ENCODE measurements around the gene ACTRT3. TPM values are rescaled to one million over a fixed set of nuclear protein-coding genes. Genes with fewer than 3 reads are reported as not detected.

The ACTRT3 gene
- 0.78 TPM for polyA plus RNA-seq (2013, experiment 1 of 4)
- 1.2 TPM for polyA plus RNA-seq (2013, experiment 2 of 4)
- 0.91 TPM for polyA plus RNA-seq (2013, experiment 3 of 4)
- polyA plus RNA-seq (2013, experiment 4 of 4): 0.69 TPM

GRCh38 chr3:169769287-169770181 lies at the start of gene ACTRT3:
Gene ACTRT3, minus strand, starts transcription at chr3:169769561. Its CDS starts 41 bp downstream, at chr3:169769520.
- Histone ChIP-seq H3K4me3 (ENCODE audit: insufficient read depth, low read depth, low read length) (peak within 1 kb of the TSS; percentile 54), H3K9me3 (ENCODE audit: control insufficient read depth, low read length) (no peaks in the 10 kb centered on the region), H3K4me1 (ENCODE audit: control insufficient read depth, insufficient read depth, low read length) (peaks cover 6% of the 10 kb centered on the region), H3K36me3 (ENCODE audit: control insufficient read depth, insufficient read depth, low read length) (no peaks in the 10 kb centered on the region), H3K27ac (ENCODE audit: insufficient read depth, low read depth, low read length, poor library complexity, severe bottlenecking) (peak within 1 kb of the TSS; percentile 41), H3K27me3 (ENCODE audit: control insufficient read depth, insufficient read depth, low read length, poor library complexity, severe bottlenecking) (no peaks in the 10 kb centered on the region)
- WGBS, 2 experiments: 3 to 4% methylated on average over 50 of the region's 51 CpGs

GRCh38 chr3:169818316-169818715 lies 49.0 kb upstream of the ACTRT3 start:
- H3K9me3 ChIP-seq (ENCODE audit: control insufficient read depth, low read length): peaks cover 3% of the 10 kb centered on the region
- no peak overlapping the region for H3K27ac ChIP-seq (ENCODE audit: insufficient read depth, low read depth, low read length, poor library complexity, severe bottlenecking)
- 82 to 96% methylated on average over 1 to 2 of the region's 2 CpGs for WGBS, 2 experiments
- no peaks in the 10 kb centered on the region for H3K27me3 ChIP-seq (ENCODE audit: control insufficient read depth, insufficient read depth, low read length, poor library complexity, severe bottlenecking)
- H3K4me1 ChIP-seq (ENCODE audit: control insufficient read depth, insufficient read depth, low read length): no peaks in the 10 kb centered on the region
- no peak overlapping the region for H3K4me3 ChIP-seq (ENCODE audit: insufficient read depth, low read depth, low read length)
- no peaks in the 10 kb centered on the region for H3K36me3 ChIP-seq (ENCODE audit: control insufficient read depth, insufficient read depth, low read length)

GRCh38 chr3:169815590-169816150 lies 46.3 kb upstream of the ACTRT3 start:
- 80 to 90% methylated on average over 3 to 4 of the region's 4 CpGs for WGBS, 2 experiments
- H3K27ac ChIP-seq (ENCODE audit: insufficient read depth, low read depth, low read length, poor library complexity, severe bottlenecking): no peak overlapping the region

GRCh38 chr3:169813757-169814517 lies 44.6 kb upstream of the ACTRT3 start:
- Histone ChIP-seq H3K27ac (ENCODE audit: insufficient read depth, low read depth, low read length, poor library complexity, severe bottlenecking) (no peak overlapping the region), H3K9me3 (ENCODE audit: control insufficient read depth, low read length) (peaks cover 3% of the 10 kb centered on the region), H3K4me1 (ENCODE audit: control insufficient read depth, insufficient read depth, low read length) (no peaks in the 10 kb centered on the region), H3K36me3 (ENCODE audit: control insufficient read depth, insufficient read depth, low read length) (no peaks in the 10 kb centered on the region), H3K27me3 (ENCODE audit: control insufficient read depth, insufficient read depth, low read length, poor library complexity, severe bottlenecking) (no peaks in the 10 kb centered on the region), H3K4me3 (ENCODE audit: insufficient read depth, low read depth, low read length) (no peak overlapping the region)
- 82 to 86% methylated on average over 27 of the region's 27 CpGs for WGBS, 2 experiments

More at GRCh38 chr3:169815590-169816150, 46.3 kb upstream of the ACTRT3 start:
- no peak overlapping the region for H3K4me3 ChIP-seq (ENCODE audit: insufficient read depth, low read depth, low read length)
- peaks cover 3% of the 10 kb centered on the region for H3K9me3 ChIP-seq (ENCODE audit: control insufficient read depth, low read length)
- no peaks in the 10 kb centered on the region for H3K4me1 ChIP-seq (ENCODE audit: control insufficient read depth, insufficient read depth, low read length)
- no peaks in the 10 kb centered on the region for H3K36me3 ChIP-seq (ENCODE audit: control insufficient read depth, insufficient read depth, low read length)
- no peaks in the 10 kb centered on the region for H3K27me3 ChIP-seq (ENCODE audit: control insufficient read depth, insufficient read depth, low read length, poor library complexity, severe bottlenecking)

- H3K36me3 ChIP-seq (ENCODE audit: control insufficient read depth, insufficient read depth, low read length): no peaks in the 10 kb centered on the region
- WGBS, 2 experiments: 88% methylated on average over 8 of the region's 8 CpGs
- no peaks in the 10 kb centered on the region for H3K4me1 ChIP-seq (ENCODE audit: control insufficient read depth, insufficient read depth, low read length)
- H3K27ac ChIP-seq (ENCODE audit: insufficient read depth, low read depth, low read length, poor library complexity, severe bottlenecking): peak overlapping the region; percentile 88
- peak overlapping the region; percentile 51 for H3K4me3 ChIP-seq (ENCODE audit: insufficient read depth, low read depth, low read length)
- H3K27me3 ChIP-seq (ENCODE audit: control insufficient read depth, insufficient read depth, low read length, poor library complexity, severe bottlenecking): no peaks in the 10 kb centered on the region
- H3K9me3 ChIP-seq (ENCODE audit: control insufficient read depth, low read length): peaks cover 3% of the 10 kb centered on the region
These were observed 43.9 kb upstream of the ACTRT3 start for GRCh38 chr3:169813278-169813677.

- no peaks in the 10 kb centered on the region for H3K36me3 ChIP-seq (ENCODE audit: control insufficient read depth, insufficient read depth, low read length)
- H3K4me3 ChIP-seq (ENCODE audit: insufficient read depth, low read depth, low read length): peak within 1 kb of the TSS; percentile 51
- H3K9me3 ChIP-seq (ENCODE audit: control insufficient read depth, low read length): peaks cover 3% of the 10 kb centered on the region
- H3K4me1 ChIP-seq (ENCODE audit: control insufficient read depth, insufficient read depth, low read length): no peaks in the 10 kb centered on the region
- no peaks in the 10 kb centered on the region for H3K27me3 ChIP-seq (ENCODE audit: control insufficient read depth, insufficient read depth, low read length, poor library complexity, severe bottlenecking)
- peak within 1 kb of the TSS; percentile 88 for H3K27ac ChIP-seq (ENCODE audit: insufficient read depth, low read depth, low read length, poor library complexity, severe bottlenecking)
- 22 to 24% methylated on average over 55 to 56 of the region's 56 CpGs for WGBS, 2 experiments
These were observed 43.2 kb upstream of the ACTRT3 start, which contains the start of the genes LRRC34 and LRRIQ4 for GRCh38 chr3:169812332-169813235. Gene LRRC34, minus strand, starts transcription at chr3:169812904. Its CDS starts 356 bp downstream, at chr3:169812548. Gene LRRIQ4, plus strand, starts transcription at chr3:169812870. Its CDS starts 9,052 bp downstream, at chr3:169821922.

GRCh38 chr3:169811631-169812331 lies 42.4 kb upstream of the ACTRT3 start:
- 54 to 56% methylated on average over 29 of the region's 29 CpGs for WGBS, 2 experiments
- Histone ChIP-seq H3K4me1 (ENCODE audit: control insufficient read depth, insufficient read depth, low read length) (no peaks in the 10 kb centered on the region), H3K4me3 (ENCODE audit: insufficient read depth, low read depth, low read length) (peak overlapping the region; percentile 51), H3K36me3 (ENCODE audit: control insufficient read depth, insufficient read depth, low read length) (no peaks in the 10 kb centered on the region), H3K27me3 (ENCODE audit: control insufficient read depth, insufficient read depth, low read length, poor library complexity, severe bottlenecking) (no peaks in the 10 kb centered on the region), H3K9me3 (ENCODE audit: control insufficient read depth, low read length) (peaks cover 3% of the 10 kb centered on the region), H3K27ac (ENCODE audit: insufficient read depth, low read depth, low read length, poor library complexity, severe bottlenecking) (no peak overlapping the region)

- H3K9me3 ChIP-seq (ENCODE audit: control insufficient read depth, low read length): no peaks in the 10 kb centered on the region
- H3K27ac ChIP-seq (ENCODE audit: insufficient read depth, low read depth, low read length, poor library complexity, severe bottlenecking): no peak overlapping the region
- H3K36me3 ChIP-seq (ENCODE audit: control insufficient read depth, insufficient read depth, low read length): no peaks in the 10 kb centered on the region
- no peaks in the 10 kb centered on the region for H3K27me3 ChIP-seq (ENCODE audit: control insufficient read depth, insufficient read depth, low read length, poor library complexity, severe bottlenecking)
- 91 to 94% methylated on average over 2 of the region's 2 CpGs for WGBS, 2 experiments
- H3K4me3 ChIP-seq (ENCODE audit: insufficient read depth, low read depth, low read length): no peak overlapping the region
- H3K4me1 ChIP-seq (ENCODE audit: control insufficient read depth, insufficient read depth, low read length): no peaks in the 10 kb centered on the region
These were observed 40.0 kb upstream of the ACTRT3 start for GRCh38 chr3:169809230-169809795.

Data from ectodermal cell (in vitro differentiated cells).